Activated T-cell treated with anti-CD3 and anti-CD28 coated beads, Interleukin-2, amount 50 U/mL, for 1 hour (primary cell): ENCODE results near the gene ERGIC1.

Experiments
- DNase-seq: peaks from one replicate; pipeline ENCODE4 v3.0.0-alpha.2; 2020

Gene ERGIC1

GRCh38 chr5:172866802-172867748 lies 33.0 kb downstream of the ERGIC1 start:
- DNase-seq, result no peak

- no peak for DNase-seq
Observed at GRCh38 chr5:172867761-172868435, 33.8 kb downstream of the ERGIC1 start.

- DNase-seq, result no peak
Observed at GRCh38 chr5:172868436-172868923, 34.4 kb downstream of the ERGIC1 start.

- no peak for DNase-seq
Observed at GRCh38 chr5:172868924-172869591, 35.0 kb downstream of the ERGIC1 start.

- DNase-seq, result no peak
Observed at GRCh38 chr5:172869691-172870090, 35.6 kb downstream of the ERGIC1 start.

- DNase-seq, result no peak
Observed at GRCh38 chr5:172870291-172870714, 36.3 kb downstream of the ERGIC1 start.

GRCh38 chr5:172870715-172871461 lies 36.8 kb downstream of the ERGIC1 start:
- no peak for DNase-seq

- no peak for DNase-seq
Observed at GRCh38 chr5:172871536-172871935, 37.5 kb downstream of the ERGIC1 start.

- no peak for DNase-seq
Observed at GRCh38 chr5:172871982-172872381, 37.9 kb downstream of the ERGIC1 start.

GRCh38 chr5:172872997-172873491 lies 39.0 kb downstream of the ERGIC1 start:
- no peak for DNase-seq

GRCh38 chr5:172873513-172873912 lies 39.5 kb downstream of the ERGIC1 start:
- DNase-seq, result no peak

GRCh38 chr5:172874647-172875504 lies 40.8 kb downstream of the ERGIC1 start:
- no peak for DNase-seq

GRCh38 chr5:172875505-172876279 lies 41.6 kb downstream of the ERGIC1 start:
- DNase-seq, result no peak

GRCh38 chr5:172876578-172876977 lies 42.5 kb downstream of the ERGIC1 start:
- DNase-seq, result no peak

GRCh38 chr5:172877466-172878260 lies 43.6 kb downstream of the ERGIC1 start:
- DNase-seq, result no peak

- DNase-seq, result no peak
Observed at GRCh38 chr5:172878585-172878932, 44.5 kb downstream of the ERGIC1 start.

- no peak for DNase-seq
Observed at GRCh38 chr5:172878933-172879752, 45.1 kb downstream of the ERGIC1 start.

GRCh38 chr5:172881691-172882370 lies 47.8 kb downstream of the ERGIC1 start:
- DNase-seq, result no peak
